ENCODE results near the gene ZNF804A.

Gene ZNF804A

GRCh38 chr2:184611361-184612085 is 13.2 kb downstream of the ZNF804A start:
- no peak for DNase-seq

GRCh38 chr2:184620367-184620766 is 22.0 kb downstream of the ZNF804A start:
- no peak for DNase-seq

GRCh38 chr2:184624311-184624710 is 26.0 kb downstream of the ZNF804A start:
- DNase-seq: no peak

- DNase-seq: no peak
Observed at GRCh38 chr2:184628051-184628450, 29.7 kb downstream of the ZNF804A start.

GRCh38 chr2:184633726-184634125 is 35.4 kb downstream of the ZNF804A start:
- DNase-seq: no peak

- no peak for DNase-seq
Observed at GRCh38 chr2:184637781-184638180, 39.5 kb downstream of the ZNF804A start.

- no peak for DNase-seq
Observed at GRCh38 chr2:184644685-184645084, 46.4 kb downstream of the ZNF804A start.

- no peak for DNase-seq
Observed at GRCh38 chr2:184646177-184646576, 47.8 kb downstream of the ZNF804A start.

- no peak for DNase-seq
Observed at GRCh38 chr2:184646593-184646992, 48.3 kb downstream of the ZNF804A start.

- DNase-seq: no peak
Observed at GRCh38 chr2:184654945-184655344, 56.6 kb downstream of the ZNF804A start.

GRCh38 chr2:184677171-184677570 is 78.8 kb downstream of the ZNF804A start:
- no peak for DNase-seq

GRCh38 chr2:184679219-184680018 is 81.1 kb downstream of the ZNF804A start:
- no peak for DNase-seq

GRCh38 chr2:184680825-184681224 is 82.5 kb downstream of the ZNF804A start:
- DNase-seq: no peak

- DNase-seq: no peak
Observed at GRCh38 chr2:184681642-184682321, 83.5 kb downstream of the ZNF804A start.

- no peak for DNase-seq
Observed at GRCh38 chr2:184683911-184684310, 85.6 kb downstream of the ZNF804A start.

- no peak for DNase-seq
Observed at GRCh38 chr2:184685999-184686841, 87.9 kb downstream of the ZNF804A start.

GRCh38 chr2:184689638-184690037 is 91.3 kb downstream of the ZNF804A start:
- no peak for DNase-seq

GRCh38 chr2:184692141-184692734 is 93.9 kb downstream of the ZNF804A start:
- DNase-seq: no peak

- DNase-seq: no peak
Observed at GRCh38 chr2:184696644-184697043, 98.3 kb downstream of the ZNF804A start.

GRCh38 chr2:184698476-184698875 is 100.1 kb downstream of the ZNF804A start:
- no peak for DNase-seq

- no peak for DNase-seq
Observed at GRCh38 chr2:184721881-184722280, 123.6 kb downstream of the ZNF804A start.

GRCh38 chr2:184727813-184728212 is 129.5 kb downstream of the ZNF804A start:
- no peak for DNase-seq
